C4-2B (cell line): ENCODE results near the gene LPP.

Experiments
- H3K27ac ChIP-seq: fragments of 450-650 bp; 2 replicates; pipeline ENCODE4 v1.5.1; 2017
- CTCF ChIP-seq: fragments of 450-650 bp; conservative IDR thresholded peaks from 2 replicates; pipeline ENCODE4 v1.5.1; 2017; ENCODE audit warnings: mild to moderate bottlenecking
- ZFX ChIP-seq: fragments of 450-650 bp; IDR thresholded peaks from 2 replicates; pipeline ENCODE4 v1.6.1; 2017

Gene LPP

DNA sequence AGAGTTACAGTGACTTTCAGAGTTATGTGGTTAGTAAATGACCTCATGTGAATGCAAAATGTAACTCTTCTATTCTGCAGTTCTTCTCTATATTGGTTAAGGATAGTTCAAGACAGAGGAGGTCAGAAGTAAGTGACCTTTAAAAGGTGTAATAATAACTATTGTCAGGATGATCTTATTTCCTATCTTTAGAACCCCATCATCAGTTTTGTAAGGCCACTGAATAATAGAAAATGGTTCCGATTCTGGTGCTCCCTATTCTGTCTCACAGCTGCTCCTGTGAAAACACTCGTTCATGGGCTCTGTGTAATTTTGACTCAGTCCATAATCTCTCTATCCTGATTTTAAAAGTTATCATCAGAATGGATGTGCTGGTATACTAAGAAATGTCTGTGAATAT is 463.3 kb downstream of the LPP start:
- no peak for TF ChIP-seq CTCF
- TF ChIP-seq ZFX = no peak
- no peak overlapping the region for H3K27ac ChIP-seq

DNA sequence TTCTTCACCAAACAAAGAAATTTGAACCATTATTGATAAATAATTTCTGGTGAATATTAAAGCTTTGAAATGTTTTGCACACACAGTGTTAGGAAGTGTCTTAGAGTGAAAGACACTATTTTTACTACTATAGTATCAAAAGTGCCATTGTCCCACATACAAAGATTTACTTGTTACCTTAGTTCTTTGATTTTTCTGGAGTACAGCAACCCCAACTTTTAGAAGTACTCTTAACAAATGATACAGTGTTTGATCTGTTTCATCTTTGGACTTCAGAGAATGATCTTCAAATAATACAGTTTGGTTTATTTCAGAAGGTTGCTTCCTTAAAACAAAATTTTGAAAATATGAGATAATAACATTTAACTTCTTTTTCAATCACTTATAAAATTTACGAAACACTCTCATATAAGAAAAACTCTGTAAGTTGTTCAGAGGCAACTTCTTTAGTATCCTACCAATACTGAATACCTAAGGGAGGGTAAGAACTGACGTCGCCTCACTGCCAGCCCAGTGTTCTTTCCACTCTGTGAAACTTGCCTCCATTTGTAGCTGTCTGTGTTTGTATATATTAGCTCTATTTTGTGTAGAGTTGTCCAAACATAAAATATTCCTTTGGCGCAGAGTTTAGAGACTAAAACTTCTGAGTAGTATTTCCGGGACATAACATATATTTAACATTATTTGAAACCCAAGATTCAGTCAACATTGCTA is 464.2 kb downstream of the LPP start:
- TF ChIP-seq CTCF (no peak), ZFX (no peak)
- H3K27ac ChIP-seq = no peak overlapping the region

GRCh38 chr3:188620752-188621151 is 466.8 kb downstream of the LPP start:
- TF ChIP-seq ZFX = no peak
- TF ChIP-seq CTCF = no peak
- no peak overlapping the region for H3K27ac ChIP-seq

DNA sequence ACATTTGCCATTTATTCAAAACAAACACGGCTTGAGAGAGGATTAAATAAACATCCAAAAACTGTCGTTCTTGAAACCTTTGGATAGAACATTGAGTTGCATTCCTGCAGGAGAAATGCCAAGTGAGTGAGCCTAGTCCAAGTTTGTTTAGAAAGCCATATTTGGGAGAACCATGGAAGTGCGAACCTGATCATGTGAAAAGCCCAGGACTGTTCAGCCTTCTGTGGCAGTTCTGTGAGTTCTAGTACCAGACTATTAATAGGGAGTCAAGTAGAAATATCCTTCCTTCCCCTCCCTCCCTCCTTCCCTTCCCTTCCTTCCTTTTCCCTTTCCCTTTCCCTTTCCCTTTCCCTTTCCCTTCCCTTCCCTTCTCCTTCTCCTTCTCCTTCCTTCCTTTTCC is 470.4 kb downstream of the LPP start:
- H3K27ac ChIP-seq = no peak overlapping the region; the same call in 1 of the 2 replicates
- TF ChIP-seq ZFX (no peak), CTCF (no peak)

DNA sequence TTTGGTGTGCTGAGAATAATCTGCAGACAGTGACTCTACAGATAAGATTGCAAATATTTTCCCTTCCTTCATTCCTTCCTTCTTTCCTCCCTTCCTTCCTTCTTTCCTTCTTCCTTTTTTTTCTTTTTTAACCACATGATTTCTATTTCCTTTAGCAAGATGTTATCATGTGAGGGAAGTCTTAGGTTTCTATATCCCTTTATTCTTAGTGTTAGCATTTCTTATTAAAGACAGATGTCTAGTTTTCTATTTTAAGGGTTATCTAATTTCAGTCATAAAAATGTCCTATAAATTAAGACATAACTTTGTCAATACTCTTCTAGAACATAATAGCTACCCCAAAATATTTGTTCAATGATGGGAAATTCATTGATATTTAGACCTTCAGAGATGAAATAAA is 470.9 kb downstream of the LPP start:
- no peak for TF ChIP-seq CTCF
- TF ChIP-seq ZFX = no peak
- H3K27ac ChIP-seq = no peak overlapping the region

GRCh38 chr3:188627652-188628051 is 473.7 kb downstream of the LPP start:
- H3K27ac ChIP-seq = no peak overlapping the region
- TF ChIP-seq CTCF (no peak), ZFX (no peak)

GRCh38 chr3:188631291-188632010 is 477.5 kb downstream of the LPP start:
- TF ChIP-seq CTCF (no peak), ZFX (no peak)
- H3K27ac ChIP-seq = no peak overlapping the region
